Heart left ventricle (tissue), 16 donors: ENCODE results near the gene APLNR. TPM values are rescaled to one million over a fixed set of nuclear protein-coding genes. Genes with fewer than 3 reads are reported as not detected.
"Not testable (repeated sequence)": the region's sequence is repeated elsewhere in the genome, so short reads cannot be mapped to it uniquely, and the experiment has no call there.

Experiments used
- ATAC-seq, 4 donors: fragments of 200-7000 bp; cut with Tn5 transposase; one replicate each; pipeline ENCODE4 v1.9.1; 2020 to 2022; ENCODE audit warnings: moderate library complexity in 4 of 4, mild to moderate bottlenecking in 3 of 4, moderate number of reproducible peaks in 1 of 4
- DNase-seq, 5 donors: peaks; one replicate each; pipeline ENCODE4 v3.0.0-alpha.2; 2020
- H3K27ac ChIP-seq, 12 donors: fragments of 200-600 bp; sonication (generic) in 4 of 12; one replicate each; pipeline versions ENCODE4 v1.5.0 to v1.8.0; 2016 to 2022; ENCODE audit warnings: mild to moderate bottlenecking in 2 of 12
- H3K27me3 ChIP-seq, 9 donors: fragments of 200-600 bp; sonication (generic) in 2 of 9; one replicate each; pipeline versions ENCODE4 v1.5.1 to v1.8.0; 2016 to 2022; ENCODE audit warnings: mild to moderate bottlenecking in 3 of 9
- H3K36me3 ChIP-seq, 9 donors: fragments of 200-600 bp; sonication (generic) in 2 of 9; one replicate each; pipeline versions ENCODE4 v1.5.0 to v1.8.0; 2018 to 2022; ENCODE audit warnings: mild to moderate bottlenecking in 2 of 9
- H3K4me1 ChIP-seq, 12 donors: fragments of 200-600 bp; sonication (generic) in 4 of 12; one replicate each; pipeline versions ENCODE4 v1.5.0 to v1.8.0; 2016 to 2022; ENCODE audit warnings: mild to moderate bottlenecking in 3 of 12
- H3K4me3 ChIP-seq, 12 donors: fragments of 200-600 bp; sonication (generic) in 4 of 12; one replicate each; pipeline versions ENCODE4 v1.5.0 to v1.8.0; 2017 to 2022; ENCODE audit warnings: mild to moderate bottlenecking in 9 of 12, moderate library complexity in 4 of 12
- H3K9me3 ChIP-seq, 12 donors: fragments of 200-600 bp; sonication (generic) in 4 of 12; one replicate each; pipeline versions ENCODE4 v1.5.0 to v1.8.0; 2016 to 2022; ENCODE audit warnings: mild to moderate bottlenecking in 1 of 12
- POLR2A ChIP-seq, 2 donors: fragments of 450-650 bp; IDR thresholded peaks; one replicate each; pipeline ENCODE4 v1.6.1; 2017; ENCODE audit warnings: antibody characterized with exemption in 2 of 2, mild to moderate bottlenecking in 2 of 2, moderate library complexity in 2 of 2
- WGBS, 4 donors: extraction: QIAGEN DNeasy Blood & Tissue Kit in 2 of 4; methylation state at CpG; one replicate each; pipeline versions ENCODE4 v1.1.5 to v1.1.7; 2013 to 2018; 5-methylcytosine and 5-hydroxymethylcytosine counted together
- intact Hi-C, 10 donors: fragments of 100-400 bp; cut with DNase I; formaldehyde crosslinking; loops; one replicate each; pipeline versions ENCODE4 v1.11.1 to v1.14.2; 2022
- long read RNA-seq, 3 donors: library from polyadenylated mRNA; unstranded; transcript quantifications; one replicate each; pipeline ENCODE4 v2.0.0, GENCODE V29; 2020 to 2021
- polyA plus RNA-seq, 2 donors: library from polyadenylated mRNA; stranded (reverse); fragments of 200-250 nt; gene quantifications; one replicate each; pipeline ENCODE4 v1.2.3, GENCODE V29; 2013
- total RNA-seq, 9 donors: library from RNA; depleted of rRNA in 2 of 9; stranded (reverse); fragments of >200 nt in 2 of 9; fragmentation: NEBNext Ultra II Directional in 3 of 9; extraction: Animal tissue kit (Norgen Biotek cat#: 25700) in 3 of 9; gene quantifications; one replicate each; pipeline versions ENCODE4 v1.1.0 to v1.2.4, GENCODE V29; 2016 to 2023
- TF ChIP-seq, protein P1 (sequence below), 12 donors: fragments of 200-600 bp; sonication (generic) in 4 of 12; IDR thresholded peaks; one replicate each; pipeline versions ENCODE4 v1.5.0 to v1.8.0; 2018 to 2022; ENCODE audit warnings: antibody characterized with exemption in 12 of 12, mild to moderate bottlenecking in 5 of 12
- donor health status: ischemic (EF 13 %, LVEDD 7.1; RV severe dilation, severe dysfunction).
- donor health status: healthy with polysubstance abuse.
- donor health status: DM: no; HTN: yes; CAD: no.
- donor health status: DM: no; HTN: no; CAD: no.
- donor health status: ischemic (EF 25% LVEDD 6.9; RV normal size, moderate dysfunction).
- donor health status: ischemic (EF 25% LVEDD 5.7; RV mildly dilated, moderate dysfunction).
- donor health status: healthy.
- donor health status: DM: yes; HTN: yes; CAD: no.
- donor health status: ischemic (EF 35%, LVEDD 5.7; RV mildly dilated, moderate dysfunction).
- donor health status: nonischemic (EF 11% LVEDD 7.7; RV severe dilation, severe dysfunction).
- donor health status: DM: yes; HTN: yes; CAD: no.
- donor health status: PGD.
- donor health status: ischemic (EF 29% LVEDD 5.4; RV normal size, mild dysfunction).
- donor health status: nonischemic (EF 23%, LVEDD 6.1; RV moderate dilation, normal function).

APLNR gene
- 10 to 100 TPM in 4 of 9 donors, 1 to 10 TPM in 5; 5.7 to 63.3 (median 9.9) TPM for total RNA-seq
- 1 to 10 TPM; 1.1 to 8.9 TPM for polyA plus RNA-seq
- long read RNA-seq, donor 1, transcript APLNR-202 (1 exons, 3,609 nt) = major isoform, 15 of 16 reads
- long read RNA-seq, donor 1, partial matches to known transcripts = 0 of 16 reads
- long read RNA-seq, donor 1, other reads (novel, unspliced or antisense) = 1 of 16 reads
- long read RNA-seq, donor 2, transcript APLNR-202 (1 exons, 3,609 nt) = major isoform, 26 of 26 reads
- long read RNA-seq, donor 2, partial matches to known transcripts = 0 of 26 reads
- long read RNA-seq, donor 2, other reads (novel, unspliced or antisense) = 0 of 26 reads
- long read RNA-seq, donor 3, transcript APLNR-202 (1 exons, 3,609 nt) = major isoform, 10 of 10 reads
- long read RNA-seq, donor 3, partial matches to known transcripts = 0 of 10 reads
- long read RNA-seq, donor 3, other reads (novel, unspliced or antisense) = 0 of 10 reads

DNA sequence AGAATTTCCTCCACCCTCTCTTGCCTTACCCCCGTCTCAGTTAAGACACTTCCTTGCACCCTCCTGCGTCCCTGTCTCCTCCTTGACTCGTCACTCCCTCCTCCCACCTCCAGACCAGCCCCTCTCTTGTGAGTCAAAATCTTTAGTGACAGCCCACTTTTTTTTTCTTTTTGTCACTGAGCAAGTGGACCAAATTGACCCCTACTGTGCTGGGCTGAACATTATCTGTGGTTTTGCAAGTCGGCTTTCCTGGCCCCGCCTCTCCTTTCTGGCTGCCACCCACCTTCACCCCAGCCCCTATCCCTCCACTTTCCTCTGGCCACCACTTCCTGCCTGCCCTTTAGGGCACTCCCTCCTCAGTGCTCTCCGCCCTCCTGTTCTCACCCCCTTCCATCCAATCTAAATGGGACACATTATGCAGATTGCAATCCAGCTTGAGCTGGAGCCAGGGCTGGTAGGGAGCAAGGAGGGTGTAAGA lies at the start of gene APLNR:
TSS of gene APLNR (minus strand) at position 47 of the 478 bp plus-strand sequence. CDS start 246 bp downstream, outside the sequence.
- Histone ChIP-seq H3K4me1 (peaks cover 0 to 47% (median 14%) of the 10 kb centered on the region in 12 donors), H3K9me3 (no peaks in the 10 kb centered on the region), H3K4me3 (peak within 1 kb of the TSS; percentile 14 to 74 (median 49)), H3K36me3 (no peaks in the 10 kb centered on the region), H3K27me3 (peaks cover 0 to 36% (median 0%) of the 10 kb centered on the region in 9 donors), H3K27ac (peak within 1 kb of the TSS; percentile 15 to 80 (median 65))
- DNase-seq = no peak
- TF ChIP-seq, protein P1, sequence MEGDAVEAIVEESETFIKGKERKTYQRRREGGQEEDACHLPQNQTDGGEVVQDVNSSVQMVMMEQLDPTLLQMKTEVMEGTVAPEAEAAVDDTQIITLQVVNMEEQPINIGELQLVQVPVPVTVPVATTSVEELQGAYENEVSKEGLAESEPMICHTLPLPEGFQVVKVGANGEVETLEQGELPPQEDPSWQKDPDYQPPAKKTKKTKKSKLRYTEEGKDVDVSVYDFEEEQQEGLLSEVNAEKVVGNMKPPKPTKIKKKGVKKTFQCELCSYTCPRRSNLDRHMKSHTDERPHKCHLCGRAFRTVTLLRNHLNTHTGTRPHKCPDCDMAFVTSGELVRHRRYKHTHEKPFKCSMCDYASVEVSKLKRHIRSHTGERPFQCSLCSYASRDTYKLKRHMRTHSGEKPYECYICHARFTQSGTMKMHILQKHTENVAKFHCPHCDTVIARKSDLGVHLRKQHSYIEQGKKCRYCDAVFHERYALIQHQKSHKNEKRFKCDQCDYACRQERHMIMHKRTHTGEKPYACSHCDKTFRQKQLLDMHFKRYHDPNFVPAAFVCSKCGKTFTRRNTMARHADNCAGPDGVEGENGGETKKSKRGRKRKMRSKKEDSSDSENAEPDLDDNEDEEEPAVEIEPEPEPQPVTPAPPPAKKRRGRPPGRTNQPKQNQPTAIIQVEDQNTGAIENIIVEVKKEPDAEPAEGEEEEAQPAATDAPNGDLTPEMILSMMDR (IDR thresholded peaks at IDR 0.05) = no peak
- no peak for TF ChIP-seq POLR2A (IDR thresholded peaks at IDR 0.05)
- peak in 3 of 4 donors; percentile 44 to 74 (median 55) for ATAC-seq
- intact Hi-C loops = loop anchor here in 1 of 10 donors (5.0 kb wide), 1 partner anchor 35 kb away; no protein-coding TSS in a partner anchor
- WGBS, 4 donors = 25 to 29% (median 27%) methylated on average over 6 of the region's 6 CpGs

DNA sequence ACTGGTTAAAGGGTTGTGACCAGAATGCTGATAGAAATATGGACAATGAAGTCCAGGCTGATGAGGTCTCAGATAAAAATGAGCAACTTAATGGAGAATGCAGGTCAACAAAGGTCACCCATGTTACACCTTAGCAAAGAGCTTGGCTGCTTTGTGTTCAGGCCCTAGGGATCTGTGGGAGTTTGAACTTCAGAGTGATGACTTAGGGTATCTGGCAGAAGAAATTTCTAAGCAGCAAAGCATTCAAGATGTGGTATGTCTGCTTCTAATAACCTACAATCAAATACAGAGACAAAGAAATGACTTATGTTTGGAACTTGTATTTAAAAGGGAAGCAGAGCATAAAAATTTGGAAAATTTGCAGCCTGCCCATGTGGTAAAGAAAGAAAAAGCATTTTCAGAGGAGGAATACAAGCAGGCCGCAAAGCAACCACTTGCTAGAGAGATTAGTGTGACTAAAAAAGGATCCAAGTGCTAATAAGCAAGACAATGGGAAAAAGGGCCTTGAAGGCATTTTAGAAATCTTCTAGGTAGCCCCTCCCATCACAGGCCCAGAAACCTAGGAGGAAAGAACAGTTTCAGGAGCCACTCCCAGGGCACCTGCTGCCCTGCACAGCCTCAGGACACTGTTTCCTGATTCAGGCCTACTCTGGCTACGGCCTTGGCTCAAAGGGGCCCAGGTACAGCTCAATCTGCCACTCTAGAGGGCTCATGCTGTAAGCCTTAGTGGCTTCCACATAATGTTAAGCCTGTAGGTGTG lies 46.4 kb upstream of the APLNR start:
- no peaks in the 10 kb centered on the region for H3K27me3 ChIP-seq
- no peak overlapping the region for H3K27ac ChIP-seq
- WGBS, 4 donors = 90 to 100% (median 95%) methylated on average over 2 of the region's 2 CpGs
- no peak for ATAC-seq
- H3K36me3 ChIP-seq = no peaks in the 10 kb centered on the region
- peaks cover 0 to 5% (median 3%) of the 10 kb centered on the region in 12 donors for H3K4me1 ChIP-seq
- no peaks in the 10 kb centered on the region for H3K9me3 ChIP-seq
- intact Hi-C loops = no loop called here
- no peak overlapping the region for H3K4me3 ChIP-seq
- TF ChIP-seq POLR2A (IDR thresholded peaks at IDR 0.05) = no peak
- TF ChIP-seq, protein P1 (IDR thresholded peaks at IDR 0.05) = no peak
- DNase-seq = no peak

GRCh38 chr11:57281546-57281945 lies 44.5 kb upstream of the APLNR start:
- peaks cover 0 to 24% (median 18%) of the 10 kb centered on the region in 12 donors for H3K4me1 ChIP-seq
- ATAC-seq, H3K36me3 ChIP-seq, H3K4me3 ChIP-seq, H3K27me3 ChIP-seq, DNase-seq, H3K9me3 ChIP-seq, intact Hi-C loops, H3K27ac ChIP-seq: not testable (repeated sequence)
- WGBS, 4 donors = 75 to 91% (median 86%) methylated on average over 6 of the region's 6 CpGs

- no peak for ATAC-seq
- no peak overlapping the region for H3K4me3 ChIP-seq
- no peaks in the 10 kb centered on the region for H3K36me3 ChIP-seq
- no peak overlapping the region for H3K27ac ChIP-seq
- no peak for DNase-seq
- intact Hi-C loops = loop anchor here in 3 of 10 donors (2.0 to 5.0 kb wide), 3 partner anchors 28 to 48 kb away; partner anchors contain the start of gene TNKS1BP1 (in 1 of the 3)
- no peaks in the 10 kb centered on the region for H3K27me3 ChIP-seq
- peaks cover 0 to 39% (median 24%) of the 10 kb centered on the region in 12 donors for H3K4me1 ChIP-seq
- WGBS, 4 donors = 89 to 91% (median 91%) methylated on average over 5 of the region's 5 CpGs
- TF ChIP-seq, protein P1 (IDR thresholded peaks at IDR 0.05) = no peak
- TF ChIP-seq POLR2A (IDR thresholded peaks at IDR 0.05) = no peak
- H3K9me3 ChIP-seq = no peaks in the 10 kb centered on the region
These were observed 42.1 kb upstream of the APLNR start for GRCh38 chr11:57279116-57279515.
